Stimulated activated CD4-positive, alpha-beta T cell treated with anti-CD3 and anti-CD28 coated beads, Interleukin-15, amount 100 ng/mL, for 48 hours (primary cell): Measurements from ENCODE around the gene KIAA0319L.

Experiments
- DNase-seq, 2 donors: peaks; one replicate each; pipeline ENCODE4 v3.0.0-alpha.2; 2020; ENCODE audit warnings: low read depth in 2 of 2

KIAA0319L gene

DNA sequence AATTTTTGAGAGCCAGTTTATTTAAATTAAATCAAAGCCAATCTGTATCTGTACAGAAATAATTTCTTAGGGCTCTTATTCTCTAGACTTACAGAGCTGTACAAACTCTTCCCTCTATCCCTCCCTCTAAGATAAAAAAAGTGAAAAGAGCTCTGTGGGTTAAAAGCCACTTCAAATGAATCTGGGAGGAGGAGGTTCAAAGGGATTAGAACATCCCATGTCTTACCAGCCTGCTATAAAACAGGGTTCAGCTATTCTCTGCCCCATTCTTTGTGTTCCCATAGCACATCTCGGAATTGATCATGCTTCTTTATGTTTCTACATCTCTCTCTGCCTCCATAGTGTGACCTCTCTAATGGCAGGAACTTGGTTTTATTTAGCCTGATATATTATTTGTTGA is 19.4 kb downstream of the KIAA0319L start:
- DNase-seq = no peak

DNA sequence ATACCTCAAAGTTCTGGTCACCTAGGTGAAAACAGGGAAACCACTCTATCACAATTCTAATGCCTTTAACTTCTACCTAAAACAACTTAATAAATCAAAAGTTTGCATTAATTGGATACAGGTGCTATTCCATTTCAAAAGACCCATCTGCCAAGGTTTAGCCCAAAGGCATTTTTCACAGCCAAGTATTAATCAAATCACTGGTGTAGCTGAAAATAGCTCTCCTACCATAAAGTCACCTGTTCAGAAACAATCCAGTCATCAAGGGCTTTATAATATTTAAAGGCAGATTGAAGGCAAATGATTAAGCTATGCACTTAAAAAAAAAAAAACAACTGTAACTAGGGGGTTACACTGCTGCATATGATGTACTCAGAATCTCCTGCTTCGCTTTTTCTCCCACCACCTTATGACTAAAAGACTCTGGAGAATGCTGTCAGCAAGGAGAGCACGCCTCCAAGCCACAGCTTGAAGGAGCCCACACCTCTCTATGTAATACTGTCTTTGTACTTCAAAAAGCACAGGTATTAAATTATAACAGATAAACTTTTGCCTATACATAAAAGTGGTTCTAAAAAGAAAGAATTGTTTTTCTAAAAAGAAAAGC is 20.5 kb downstream of the KIAA0319L start:
- no peak for DNase-seq

GRCh38 chr1:35535243-35535642 is 22.0 kb downstream of the KIAA0319L start:
- DNase-seq = no peak

DNA sequence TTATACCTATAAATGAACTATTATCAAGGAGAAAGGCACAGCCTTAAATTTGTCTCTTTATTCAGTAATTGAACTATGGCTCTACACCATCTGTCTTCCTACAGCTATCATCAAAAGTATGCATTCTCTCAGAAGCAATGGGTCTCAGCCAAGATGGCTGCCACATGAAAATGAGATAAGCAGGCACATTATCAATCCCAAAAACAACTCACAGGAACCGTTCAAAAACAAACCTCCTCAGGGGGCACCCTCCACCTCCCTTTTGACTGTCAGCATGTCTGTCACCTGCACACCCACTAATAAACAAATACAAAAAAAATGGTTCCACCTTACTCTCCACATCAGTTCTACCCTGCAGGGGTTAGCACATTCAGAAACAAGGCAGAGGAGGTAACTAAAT is 23.6 kb downstream of the KIAA0319L start:
- DNase-seq = no peak

DNA sequence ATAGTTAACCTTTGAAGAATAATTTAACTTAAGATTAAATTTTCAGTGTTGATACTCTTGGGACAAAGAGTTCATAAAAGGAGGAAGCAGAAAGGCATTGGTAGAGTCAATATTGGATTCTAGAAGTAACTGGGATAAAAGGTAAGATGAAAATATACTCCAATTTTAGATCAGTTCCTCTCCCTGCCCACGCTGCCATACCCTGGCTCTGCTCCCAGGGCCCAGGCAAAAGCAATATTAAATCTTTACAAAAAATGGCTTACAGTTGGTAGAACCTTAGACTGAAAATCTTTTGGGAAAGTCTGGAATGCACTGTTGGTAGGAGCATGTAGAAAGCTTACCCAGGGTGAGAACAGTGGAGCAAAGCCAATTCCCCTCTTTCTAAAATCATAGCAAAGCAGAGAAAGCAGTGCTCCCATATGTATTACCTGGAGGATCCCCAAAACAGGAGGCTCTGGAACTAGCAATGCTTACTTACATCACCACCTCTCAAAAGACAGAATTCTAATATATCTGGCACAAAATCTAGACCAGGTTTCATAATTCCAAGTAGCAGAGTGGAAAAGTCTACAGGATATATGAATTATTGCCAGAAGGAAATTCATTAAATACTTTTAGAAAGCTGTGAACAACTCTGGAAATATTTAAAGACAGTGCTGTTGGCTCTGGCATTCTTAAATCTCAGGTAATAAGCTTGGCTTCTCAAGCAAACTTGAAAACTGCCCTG is 24.5 kb downstream of the KIAA0319L start:
- DNase-seq = no peak

DNA sequence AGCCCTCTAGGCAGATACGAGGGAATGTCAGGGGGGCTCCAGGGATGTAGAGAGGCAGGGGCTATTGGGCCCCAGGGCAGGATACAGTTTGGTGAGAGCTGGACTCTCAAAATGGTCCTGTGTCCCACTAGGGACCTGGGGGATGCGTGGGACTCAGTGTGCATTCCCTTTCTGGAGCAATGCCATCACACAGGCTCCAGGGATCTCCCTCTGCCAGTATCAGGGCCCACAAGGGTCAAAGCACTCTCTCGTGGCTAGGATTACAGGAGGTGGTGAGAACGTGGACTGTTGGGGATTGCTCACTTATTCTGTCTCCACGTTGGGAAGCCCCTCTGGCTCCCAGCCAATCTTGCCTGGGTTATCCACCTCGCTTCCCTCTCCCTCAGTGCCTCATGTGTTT is 25.8 kb downstream of the KIAA0319L start:
- no peak for DNase-seq

GRCh38 chr1:35530946-35531345 is 26.3 kb downstream of the KIAA0319L start:
- no peak for DNase-seq

- DNase-seq = no peak
Measured at GRCh38 chr1:35530168-35530567, 27.0 kb downstream of the KIAA0319L start.

GRCh38 chr1:35524106-35524505 is 33.1 kb downstream of the KIAA0319L start:
- no peak for DNase-seq

GRCh38 chr1:35519432-35519831 is 37.8 kb downstream of the KIAA0319L start:
- no peak for DNase-seq

DNA sequence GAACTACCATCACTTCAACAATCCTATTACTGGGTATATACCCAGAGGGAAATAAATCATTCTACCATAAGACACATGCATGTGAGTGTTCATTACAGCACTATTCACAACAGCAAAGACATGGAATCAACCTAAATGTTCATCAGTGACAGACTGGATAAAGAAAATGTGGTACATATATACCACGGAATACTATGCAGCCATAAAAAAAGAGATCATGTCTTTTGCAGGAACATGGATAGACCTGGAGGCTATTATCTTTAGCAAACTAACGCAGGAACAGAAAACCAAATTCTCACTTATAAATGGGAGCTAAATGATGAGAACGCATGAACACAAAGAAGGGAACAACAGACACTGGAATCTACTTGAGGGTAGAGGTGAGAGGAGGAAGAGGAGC is 39.0 kb downstream of the KIAA0319L start:
- DNase-seq = no peak

GRCh38 chr1:35511305-35511704 is 45.9 kb downstream of the KIAA0319L start:
- DNase-seq = no peak

DNA sequence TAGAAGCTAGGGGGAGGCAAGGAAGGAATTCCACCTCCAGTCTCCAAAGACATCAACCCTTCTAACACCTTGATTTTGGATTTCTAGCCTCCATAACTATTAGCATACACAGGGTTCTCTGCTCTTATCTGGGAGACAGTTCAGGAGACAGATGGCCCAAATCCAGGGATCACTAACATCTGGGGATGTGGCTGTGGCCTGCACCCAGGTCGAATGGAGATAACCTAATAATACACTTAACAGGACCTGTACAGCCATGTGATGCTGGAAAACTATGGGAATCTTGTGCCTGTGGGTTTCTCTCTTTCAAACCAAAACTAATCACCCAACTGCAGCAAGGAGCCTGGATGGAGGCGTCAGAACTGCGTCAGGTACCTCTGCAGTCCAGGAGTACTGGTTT is 47.6 kb downstream of the KIAA0319L start:
- no peak for DNase-seq

- no peak for DNase-seq
Measured at GRCh38 chr1:35507947-35508346, 49.3 kb downstream of the KIAA0319L start.

GRCh38 chr1:35506960-35507912 is 50.0 kb downstream of the KIAA0319L start:
- no peak for DNase-seq

DNA sequence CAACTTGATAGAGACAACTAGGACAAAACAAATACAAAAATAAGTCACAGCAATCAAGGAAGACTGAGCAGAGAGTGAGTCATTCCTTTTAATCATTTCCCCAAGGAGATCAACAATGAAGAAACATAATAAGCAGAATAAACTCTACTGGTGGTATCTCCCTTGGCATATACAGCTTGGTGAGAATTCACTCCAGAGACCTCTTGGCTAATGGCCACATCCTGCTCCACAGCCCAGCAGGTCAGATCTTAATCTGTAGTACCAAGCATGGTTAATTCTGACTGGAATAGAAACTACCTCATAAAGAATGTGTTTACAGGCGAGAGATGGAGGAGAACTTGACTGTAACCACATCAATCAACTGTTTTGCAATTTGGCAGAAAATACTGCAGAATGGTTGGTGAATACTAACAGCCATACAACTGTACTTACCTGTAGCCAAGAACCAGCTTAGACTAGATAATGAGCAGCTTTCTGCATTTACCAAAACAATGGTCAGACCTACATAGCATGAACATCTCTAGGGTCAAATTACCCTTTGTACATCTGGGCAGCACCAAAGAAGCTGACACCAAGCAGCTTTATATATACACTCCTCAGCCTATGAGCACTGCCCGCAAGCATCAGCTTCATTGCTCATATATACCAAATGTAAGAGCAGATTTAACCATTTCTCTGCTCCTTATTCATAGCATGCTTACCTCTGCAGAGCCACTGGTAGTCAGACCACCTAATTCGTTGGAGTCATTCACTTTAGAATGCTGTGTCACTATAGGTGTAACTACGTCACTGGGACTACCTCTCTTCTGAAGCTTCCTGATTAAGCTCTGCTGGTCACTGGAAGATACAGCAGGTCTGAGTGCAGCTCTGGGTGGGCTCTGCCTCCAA is 51.0 kb downstream of the KIAA0319L start:
- peak in 1 of 2 donors; percentile 9 for DNase-seq

DNA sequence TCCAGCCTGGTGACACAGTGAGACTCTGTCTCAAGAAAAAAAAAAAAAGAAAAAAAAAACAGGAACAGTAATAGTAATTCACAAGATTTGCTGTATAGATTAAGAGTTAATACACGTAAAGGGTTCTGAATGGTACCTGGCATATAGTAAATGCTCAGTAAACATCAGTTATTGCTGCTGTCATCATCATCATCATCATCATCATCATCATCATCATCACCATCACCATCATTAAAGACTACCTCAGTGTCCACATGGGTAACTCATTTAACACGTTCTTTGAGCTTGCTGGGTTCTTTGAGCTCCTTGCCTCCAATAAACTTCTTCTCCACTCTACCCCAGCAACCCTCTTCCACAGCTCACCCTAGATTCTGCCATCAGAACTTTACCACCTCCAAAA is 55.0 kb downstream of the KIAA0319L start:
- no peak for DNase-seq

GRCh38 chr1:35500439-35500838 is 56.8 kb downstream of the KIAA0319L start:
- DNase-seq = no peak

DNA sequence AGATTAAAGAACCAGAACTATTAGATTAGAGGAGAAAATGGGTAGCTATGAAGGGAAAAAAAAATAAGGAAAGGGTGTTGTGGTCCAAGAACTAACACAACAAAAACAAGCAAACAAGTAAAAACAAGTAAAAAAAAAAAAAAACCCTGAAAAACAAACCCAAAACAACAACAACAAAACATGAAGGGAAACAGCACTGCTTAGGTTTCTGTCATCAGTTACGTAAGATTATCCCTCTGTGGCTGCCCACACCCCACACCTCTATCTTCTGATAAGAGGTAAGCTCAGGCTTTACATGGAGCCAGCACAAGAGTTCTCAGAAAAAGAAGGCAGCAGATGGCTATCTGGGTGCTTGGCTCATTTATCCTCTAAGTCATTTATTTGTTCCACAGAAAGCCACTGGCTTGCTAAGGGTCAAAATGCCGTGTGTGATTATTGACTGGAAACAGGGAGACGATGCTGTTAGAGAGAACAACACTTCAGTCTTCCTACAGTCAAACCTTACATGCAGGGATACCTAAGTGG is 57.5 kb downstream of the KIAA0319L start:
- DNase-seq = no peak

DNA sequence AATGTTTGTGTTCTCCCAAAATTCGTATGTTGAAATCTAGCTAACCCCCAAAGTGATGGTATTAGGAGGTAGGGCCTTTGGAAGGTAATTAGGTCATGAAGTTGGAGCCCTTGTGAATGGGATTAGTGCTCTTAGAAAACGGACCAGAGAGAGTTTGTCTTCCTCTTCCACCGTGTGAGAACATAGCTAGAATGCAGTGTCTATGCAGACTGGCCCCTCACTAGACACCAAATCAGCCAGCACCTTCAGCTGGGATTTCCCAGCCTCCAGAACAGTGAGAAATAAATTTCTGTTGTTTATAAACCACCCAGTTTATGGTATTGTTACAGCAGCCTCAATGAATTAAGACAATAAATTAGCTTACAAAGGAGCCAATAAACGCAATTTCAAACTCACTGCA is 58.0 kb downstream of the KIAA0319L start:
- no peak for DNase-seq

DNA sequence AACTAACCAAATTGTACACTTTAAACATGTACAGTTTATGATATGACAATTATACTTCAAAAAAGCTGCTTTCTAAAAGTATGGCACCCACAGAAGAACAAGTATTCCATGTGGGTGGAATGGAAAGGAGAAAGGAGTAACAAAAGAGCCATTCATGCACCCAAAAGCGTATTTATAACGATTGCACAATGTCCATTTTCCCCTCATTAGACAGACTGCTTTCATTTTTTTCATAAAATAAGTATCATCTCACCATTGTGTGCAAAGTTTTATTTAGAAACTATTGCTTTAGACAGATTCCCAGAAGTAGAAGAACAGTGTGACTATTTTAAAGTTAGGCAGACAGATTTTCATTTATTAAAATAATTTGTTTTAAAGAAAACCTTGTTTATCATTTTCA is 59.6 kb downstream of the KIAA0319L start:
- DNase-seq = no peak
